ENCODE data around the gene RMC1.
"Not testable (repeated sequence)": the region's sequence is repeated elsewhere in the genome, so short reads cannot be mapped to it uniquely, and the experiment has no call there.

Gene RMC1

GRCh38 chr18:23485386-23485785 lies 17.9 kb upstream of the RMC1 start:
- H3K4me3 ChIP-seq (ENCODE audit: low read depth, low read length) = no peak overlapping the region
- TF ChIP-seq, protein P1, sequence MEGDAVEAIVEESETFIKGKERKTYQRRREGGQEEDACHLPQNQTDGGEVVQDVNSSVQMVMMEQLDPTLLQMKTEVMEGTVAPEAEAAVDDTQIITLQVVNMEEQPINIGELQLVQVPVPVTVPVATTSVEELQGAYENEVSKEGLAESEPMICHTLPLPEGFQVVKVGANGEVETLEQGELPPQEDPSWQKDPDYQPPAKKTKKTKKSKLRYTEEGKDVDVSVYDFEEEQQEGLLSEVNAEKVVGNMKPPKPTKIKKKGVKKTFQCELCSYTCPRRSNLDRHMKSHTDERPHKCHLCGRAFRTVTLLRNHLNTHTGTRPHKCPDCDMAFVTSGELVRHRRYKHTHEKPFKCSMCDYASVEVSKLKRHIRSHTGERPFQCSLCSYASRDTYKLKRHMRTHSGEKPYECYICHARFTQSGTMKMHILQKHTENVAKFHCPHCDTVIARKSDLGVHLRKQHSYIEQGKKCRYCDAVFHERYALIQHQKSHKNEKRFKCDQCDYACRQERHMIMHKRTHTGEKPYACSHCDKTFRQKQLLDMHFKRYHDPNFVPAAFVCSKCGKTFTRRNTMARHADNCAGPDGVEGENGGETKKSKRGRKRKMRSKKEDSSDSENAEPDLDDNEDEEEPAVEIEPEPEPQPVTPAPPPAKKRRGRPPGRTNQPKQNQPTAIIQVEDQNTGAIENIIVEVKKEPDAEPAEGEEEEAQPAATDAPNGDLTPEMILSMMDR (IDR thresholded peaks at IDR 0.05; ENCODE audit: low read depth, low read length, missing control alignments) = no peak
- no peak for DNase-seq (ENCODE audit: low read depth)

DNA sequence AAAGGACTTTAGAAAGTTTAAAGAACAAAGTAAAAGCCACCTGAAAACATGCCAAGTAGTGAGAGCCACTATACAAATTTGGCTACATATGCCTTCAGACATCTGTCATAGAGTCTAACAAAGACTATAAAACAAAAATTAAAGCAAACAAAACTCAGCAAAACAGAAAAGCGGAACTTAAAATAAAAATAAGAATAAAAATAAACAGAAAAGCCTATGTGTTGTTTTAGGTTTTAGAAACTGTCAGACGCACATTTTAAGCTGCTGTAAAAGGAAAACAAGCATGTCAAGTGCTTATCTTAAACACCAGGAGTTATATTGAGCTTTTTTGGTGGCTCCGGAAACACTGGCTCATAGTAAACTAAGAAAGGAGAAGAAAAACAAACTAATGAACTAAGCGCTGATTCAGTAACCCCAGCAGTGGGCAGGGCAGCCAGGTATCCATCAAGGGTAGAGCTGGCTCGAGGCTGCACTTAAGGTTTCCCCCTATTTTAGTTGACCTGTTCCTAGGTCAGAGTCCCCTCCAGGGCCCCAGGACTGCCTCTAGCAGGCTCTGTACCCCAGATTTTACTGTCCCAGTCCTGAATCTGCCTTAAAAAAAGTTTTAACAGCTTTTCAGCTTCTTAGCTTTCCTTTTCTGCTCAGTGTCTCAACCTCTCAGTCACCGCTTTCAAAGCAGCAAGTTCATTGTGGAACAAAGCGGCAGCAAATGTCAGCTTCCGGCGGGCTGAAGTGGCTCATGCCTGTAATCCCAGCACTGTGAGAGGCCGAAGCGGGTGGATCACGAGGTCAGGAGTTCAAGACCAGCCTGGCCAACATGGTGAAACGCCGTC lies 15.4 kb upstream of the RMC1 start:
- TF ChIP-seq, protein P1 (IDR thresholded peaks at IDR 0.05; ENCODE audit: low read depth, low read length, missing control alignments) = no peak
- peak overlapping the region; percentile 24 for H3K4me3 ChIP-seq (ENCODE audit: low read depth, low read length)
- DNase-seq (ENCODE audit: low read depth) = peak; percentile 49

DNA sequence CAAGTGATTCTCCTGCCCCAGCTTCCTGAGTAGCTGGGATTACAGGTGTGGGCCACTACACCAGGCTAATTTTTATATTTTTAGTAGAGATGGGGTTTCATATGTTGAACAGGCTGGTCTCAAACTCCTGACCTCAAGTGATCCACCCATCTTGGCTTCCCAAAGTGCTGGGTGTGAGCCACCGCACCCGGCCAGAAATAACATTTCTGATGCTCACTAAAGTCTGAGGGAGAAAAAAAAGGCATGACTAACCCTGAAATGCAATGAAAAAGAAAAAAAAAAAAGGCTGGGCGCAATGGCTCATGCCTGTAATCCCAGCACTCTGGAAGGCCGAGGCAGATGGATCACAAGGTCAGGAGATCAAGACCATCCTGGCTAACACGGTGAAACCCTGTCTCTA lies 13.7 kb upstream of the RMC1 start:
- not testable (repeated sequence) for DNase-seq (ENCODE audit: low read depth); H3K4me3 ChIP-seq (ENCODE audit: low read depth, low read length)

- no peak for DNase-seq (ENCODE audit: low read depth)
- H3K4me3 ChIP-seq (ENCODE audit: low read depth, low read length) = no peak overlapping the region
- TF ChIP-seq, protein P1 (IDR thresholded peaks at IDR 0.05; ENCODE audit: low read depth, low read length, missing control alignments) = no peak
Measured at GRCh38 chr18:23493654-23494053, 9.7 kb upstream of the RMC1 start.

DNA sequence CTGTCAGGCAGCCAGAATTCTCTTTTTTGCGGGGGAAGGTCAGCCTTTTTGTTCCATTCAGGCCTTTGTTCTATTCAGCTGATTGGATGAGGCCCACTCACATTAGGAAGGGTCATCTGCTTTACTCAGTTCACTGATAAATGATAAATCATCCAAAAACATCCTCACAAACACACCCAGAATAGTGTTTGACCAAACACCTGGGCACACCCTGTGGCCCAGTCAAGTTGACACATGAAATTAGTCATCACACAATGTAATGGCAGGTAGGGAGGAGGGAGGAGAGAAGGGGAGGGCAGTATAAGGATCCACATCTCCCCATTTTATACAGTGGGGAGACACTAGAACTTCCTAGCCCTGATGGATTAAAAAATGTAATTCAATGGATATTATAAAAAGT lies 8.3 kb upstream of the RMC1 start:
- no peak overlapping the region for H3K4me3 ChIP-seq (ENCODE audit: low read depth, low read length)
- TF ChIP-seq, protein P1 (IDR thresholded peaks at IDR 0.05; ENCODE audit: low read depth, low read length, missing control alignments) = no peak
- no peak for DNase-seq (ENCODE audit: low read depth)

- DNase-seq (ENCODE audit: low read depth) = no peak
- H3K4me3 ChIP-seq (ENCODE audit: low read depth, low read length) = no peak overlapping the region
- TF ChIP-seq, protein P1 (IDR thresholded peaks at IDR 0.05; ENCODE audit: low read depth, low read length, missing control alignments) = no peak
Measured at GRCh38 chr18:23495723-23496440, 7.4 kb upstream of the RMC1 start.

GRCh38 chr18:23498117-23498516 lies 5.2 kb upstream of the RMC1 start:
- no peak for DNase-seq (ENCODE audit: low read depth)
- TF ChIP-seq, protein P1 (IDR thresholded peaks at IDR 0.05; ENCODE audit: low read depth, low read length, missing control alignments) = no peak
- H3K4me3 ChIP-seq (ENCODE audit: low read depth, low read length) = no peak overlapping the region
